ENCODE data around the gene GALNT10. TPM values are rescaled to one million over a fixed set of nuclear protein-coding genes. Genes with fewer than 3 reads are reported as not detected.

GALNT10 gene
- total RNA-seq, 1 experiment from 2014 or later, result 22.9 TPM

DNA sequence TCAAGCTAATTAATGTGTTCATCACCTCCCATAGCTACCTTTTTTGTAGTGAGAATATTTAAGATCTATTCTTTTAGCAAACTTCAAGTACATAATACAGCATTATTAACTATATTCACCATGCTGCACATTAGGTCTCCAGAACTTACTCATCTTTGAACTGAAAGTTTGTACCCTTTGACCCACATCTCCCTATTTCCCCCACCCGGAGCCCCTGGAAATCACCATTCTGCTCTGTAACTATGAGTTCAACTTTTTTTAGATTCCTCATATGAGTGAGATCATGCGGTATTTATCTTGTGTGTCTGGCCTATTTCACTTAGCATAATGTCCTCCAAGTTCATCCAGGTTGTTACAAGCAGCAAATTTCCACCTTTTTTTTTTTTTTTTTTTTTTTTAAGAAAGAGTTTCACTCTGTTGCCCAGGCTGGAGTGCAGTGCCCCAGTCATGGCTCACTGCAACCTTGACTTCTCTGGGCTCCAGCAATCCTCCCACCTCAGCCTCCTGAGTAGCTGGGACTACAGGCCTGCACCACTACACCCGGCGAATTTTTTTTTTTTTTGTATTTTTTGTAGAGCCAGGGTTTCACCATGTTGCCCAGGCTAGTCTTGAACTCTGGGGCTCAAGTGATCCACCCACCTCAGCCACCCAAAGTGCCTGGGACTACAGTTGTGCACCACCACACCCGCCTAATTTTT lies 154.9 kb downstream of the GALNT10 start:
- ATAC-seq, result no peak
- Mint-ChIP-seq H3K4me3 (no peak overlapping the region), H3K27me3 (ENCODE audit: low read depth) (no peaks in the 10 kb centered on the region), H3K27ac (no peak overlapping the region), H3K9me3 (no peaks in the 10 kb centered on the region), H3K4me1 (no peaks in the 10 kb centered on the region), H3K36me3 (no peaks in the 10 kb centered on the region)
- no peak for DNase-seq (ENCODE audit: low spot score)
- POLR2A ChIA-PET, result interaction anchor here (0.6 kb wide), 1 partner anchor 20 kb away, joined by 3 read pairs; no protein-coding TSS in a partner anchor
- CTCF ChIA-PET, result no interaction called here
- TF ChIP-seq, protein P1, sequence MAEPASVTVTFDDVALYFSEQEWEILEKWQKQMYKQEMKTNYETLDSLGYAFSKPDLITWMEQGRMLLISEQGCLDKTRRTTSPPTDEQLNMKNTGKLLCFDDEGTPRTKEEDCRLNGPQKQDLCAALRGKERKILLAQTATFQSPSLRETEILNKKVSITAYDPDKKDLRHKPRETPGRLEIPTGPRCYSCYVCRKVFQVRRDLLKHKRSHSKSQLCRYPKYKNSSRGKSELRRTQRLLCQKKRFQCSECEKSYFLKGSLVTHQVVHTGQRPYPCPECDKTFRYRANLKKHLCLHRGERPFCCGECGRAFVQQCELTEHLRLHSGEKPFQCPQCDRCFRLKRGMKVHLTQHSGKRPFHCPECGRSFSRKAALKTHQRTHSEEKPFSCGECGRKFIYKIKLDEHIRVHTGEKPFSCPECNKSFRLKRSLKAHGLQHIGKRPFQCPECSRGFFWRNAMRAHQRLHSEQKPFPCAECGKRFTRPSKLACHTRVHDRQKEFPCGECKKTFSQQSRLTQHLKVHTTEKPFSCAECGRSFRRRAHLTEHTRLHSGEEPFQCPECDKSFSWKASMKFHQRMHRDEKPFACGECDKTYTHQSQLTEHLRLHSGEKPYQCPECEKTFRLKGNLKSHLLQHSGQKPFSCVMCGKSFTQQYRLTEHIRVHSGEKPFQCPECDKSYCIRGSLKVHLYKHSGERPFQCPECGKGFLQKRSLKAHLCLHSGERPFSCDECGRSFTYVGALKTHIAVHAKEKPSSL (CRISPR knock-in tag; conservative IDR thresholded peaks at IDR 0.05), result no peak
- TF ChIP-seq, protein P2, sequence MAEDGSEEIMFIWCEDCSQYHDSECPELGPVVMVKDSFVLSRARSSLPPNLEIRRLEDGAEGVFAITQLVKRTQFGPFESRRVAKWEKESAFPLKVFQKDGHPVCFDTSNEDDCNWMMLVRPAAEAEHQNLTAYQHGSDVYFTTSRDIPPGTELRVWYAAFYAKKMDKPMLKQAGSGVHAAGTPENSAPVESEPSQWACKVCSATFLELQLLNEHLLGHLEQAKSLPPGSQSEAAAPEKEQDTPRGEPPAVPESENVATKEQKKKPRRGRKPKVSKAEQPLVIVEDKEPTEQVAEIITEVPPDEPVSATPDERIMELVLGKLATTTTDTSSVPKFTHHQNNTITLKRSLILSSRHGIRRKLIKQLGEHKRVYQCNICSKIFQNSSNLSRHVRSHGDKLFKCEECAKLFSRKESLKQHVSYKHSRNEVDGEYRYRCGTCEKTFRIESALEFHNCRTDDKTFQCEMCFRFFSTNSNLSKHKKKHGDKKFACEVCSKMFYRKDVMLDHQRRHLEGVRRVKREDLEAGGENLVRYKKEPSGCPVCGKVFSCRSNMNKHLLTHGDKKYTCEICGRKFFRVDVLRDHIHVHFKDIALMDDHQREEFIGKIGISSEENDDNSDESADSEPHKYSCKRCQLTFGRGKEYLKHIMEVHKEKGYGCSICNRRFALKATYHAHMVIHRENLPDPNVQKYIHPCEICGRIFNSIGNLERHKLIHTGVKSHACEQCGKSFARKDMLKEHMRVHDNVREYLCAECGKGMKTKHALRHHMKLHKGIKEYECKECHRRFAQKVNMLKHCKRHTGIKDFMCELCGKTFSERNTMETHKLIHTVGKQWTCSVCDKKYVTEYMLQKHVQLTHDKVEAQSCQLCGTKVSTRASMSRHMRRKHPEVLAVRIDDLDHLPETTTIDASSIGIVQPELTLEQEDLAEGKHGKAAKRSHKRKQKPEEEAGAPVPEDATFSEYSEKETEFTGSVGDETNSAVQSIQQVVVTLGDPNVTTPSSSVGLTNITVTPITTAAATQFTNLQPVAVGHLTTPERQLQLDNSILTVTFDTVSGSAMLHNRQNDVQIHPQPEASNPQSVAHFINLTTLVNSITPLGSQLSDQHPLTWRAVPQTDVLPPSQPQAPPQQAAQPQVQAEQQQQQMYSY (CRISPR knock-in tag; IDR thresholded peaks at IDR 0.05), result no peak
- TF ChIP-seq GABPB1 (CRISPR knock-in tag; IDR thresholded peaks at IDR 0.05), result no peak
- TF ChIP-seq NFE2L1 (CRISPR knock-in tag; IDR thresholded peaks at IDR 0.05), result no peak
- no peak for TF ChIP-seq ESRRA (CRISPR knock-in tag; IDR thresholded peaks at IDR 0.05; ENCODE audit: borderline replicate concordance)
- TF ChIP-seq, protein P3, sequence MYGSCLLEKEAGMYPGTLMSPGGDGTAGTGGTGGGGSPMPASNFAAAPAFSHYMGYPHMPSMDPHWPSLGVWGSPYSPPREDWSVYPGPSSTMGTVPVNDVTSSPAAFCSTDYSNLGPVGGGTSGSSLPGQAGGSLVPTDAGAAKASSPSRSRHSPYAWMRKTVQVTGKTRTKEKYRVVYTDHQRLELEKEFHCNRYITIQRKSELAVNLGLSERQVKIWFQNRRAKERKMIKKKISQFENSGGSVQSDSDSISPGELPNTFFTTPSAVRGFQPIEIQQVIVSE (CRISPR knock-in tag; IDR thresholded peaks at IDR 0.05; ENCODE audit: borderline replicate concordance), result no peak
- no peak for TF ChIP-seq NFYB (CRISPR knock-in tag; conservative IDR thresholded peaks at IDR 0.05; ENCODE audit: low read depth)
- no peak for TF ChIP-seq ATF1 (CRISPR knock-in tag; IDR thresholded peaks at IDR 0.05)
- TF ChIP-seq FOXJ3 (CRISPR knock-in tag; IDR thresholded peaks at IDR 0.05; ENCODE audit: borderline replicate concordance), result no peak
- no peak for TF ChIP-seq RELA (CRISPR knock-in tag; IDR thresholded peaks at IDR 0.05; ENCODE audit: borderline replicate concordance)
- no peak for TF ChIP-seq NR1H2 (CRISPR knock-in tag; IDR thresholded peaks at IDR 0.05)
- TF ChIP-seq ZNF416 (CRISPR knock-in tag; IDR thresholded peaks at IDR 0.05), result no peak
- TF ChIP-seq, protein P4, sequence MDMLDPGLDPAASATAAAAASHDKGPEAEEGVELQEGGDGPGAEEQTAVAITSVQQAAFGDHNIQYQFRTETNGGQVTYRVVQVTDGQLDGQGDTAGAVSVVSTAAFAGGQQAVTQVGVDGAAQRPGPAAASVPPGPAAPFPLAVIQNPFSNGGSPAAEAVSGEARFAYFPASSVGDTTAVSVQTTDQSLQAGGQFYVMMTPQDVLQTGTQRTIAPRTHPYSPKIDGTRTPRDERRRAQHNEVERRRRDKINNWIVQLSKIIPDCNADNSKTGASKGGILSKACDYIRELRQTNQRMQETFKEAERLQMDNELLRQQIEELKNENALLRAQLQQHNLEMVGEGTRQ (CRISPR knock-in tag; IDR thresholded peaks at IDR 0.05), result no peak
- TF ChIP-seq, protein P5, sequence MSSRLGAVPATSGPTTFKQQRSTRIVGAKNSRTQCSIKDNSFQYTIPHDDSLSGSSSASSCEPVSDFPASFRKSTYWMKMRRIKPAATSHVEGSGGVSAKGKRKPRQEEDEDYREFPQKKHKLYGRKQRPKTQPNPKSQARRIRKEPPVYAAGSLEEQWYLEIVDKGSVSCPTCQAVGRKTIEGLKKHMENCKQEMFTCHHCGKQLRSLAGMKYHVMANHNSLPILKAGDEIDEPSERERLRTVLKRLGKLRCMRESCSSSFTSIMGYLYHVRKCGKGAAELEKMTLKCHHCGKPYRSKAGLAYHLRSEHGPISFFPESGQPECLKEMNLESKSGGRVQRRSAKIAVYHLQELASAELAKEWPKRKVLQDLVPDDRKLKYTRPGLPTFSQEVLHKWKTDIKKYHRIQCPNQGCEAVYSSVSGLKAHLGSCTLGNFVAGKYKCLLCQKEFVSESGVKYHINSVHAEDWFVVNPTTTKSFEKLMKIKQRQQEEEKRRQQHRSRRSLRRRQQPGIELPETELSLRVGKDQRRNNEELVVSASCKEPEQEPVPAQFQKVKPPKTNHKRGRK (CRISPR knock-in tag; IDR thresholded peaks at IDR 0.05; ENCODE audit: borderline replicate concordance), result no peak
- TF ChIP-seq SMAD3 (CRISPR knock-in tag; IDR thresholded peaks at IDR 0.05; ENCODE audit: borderline replicate concordance), result no peak
- TF ChIP-seq, protein P6, sequence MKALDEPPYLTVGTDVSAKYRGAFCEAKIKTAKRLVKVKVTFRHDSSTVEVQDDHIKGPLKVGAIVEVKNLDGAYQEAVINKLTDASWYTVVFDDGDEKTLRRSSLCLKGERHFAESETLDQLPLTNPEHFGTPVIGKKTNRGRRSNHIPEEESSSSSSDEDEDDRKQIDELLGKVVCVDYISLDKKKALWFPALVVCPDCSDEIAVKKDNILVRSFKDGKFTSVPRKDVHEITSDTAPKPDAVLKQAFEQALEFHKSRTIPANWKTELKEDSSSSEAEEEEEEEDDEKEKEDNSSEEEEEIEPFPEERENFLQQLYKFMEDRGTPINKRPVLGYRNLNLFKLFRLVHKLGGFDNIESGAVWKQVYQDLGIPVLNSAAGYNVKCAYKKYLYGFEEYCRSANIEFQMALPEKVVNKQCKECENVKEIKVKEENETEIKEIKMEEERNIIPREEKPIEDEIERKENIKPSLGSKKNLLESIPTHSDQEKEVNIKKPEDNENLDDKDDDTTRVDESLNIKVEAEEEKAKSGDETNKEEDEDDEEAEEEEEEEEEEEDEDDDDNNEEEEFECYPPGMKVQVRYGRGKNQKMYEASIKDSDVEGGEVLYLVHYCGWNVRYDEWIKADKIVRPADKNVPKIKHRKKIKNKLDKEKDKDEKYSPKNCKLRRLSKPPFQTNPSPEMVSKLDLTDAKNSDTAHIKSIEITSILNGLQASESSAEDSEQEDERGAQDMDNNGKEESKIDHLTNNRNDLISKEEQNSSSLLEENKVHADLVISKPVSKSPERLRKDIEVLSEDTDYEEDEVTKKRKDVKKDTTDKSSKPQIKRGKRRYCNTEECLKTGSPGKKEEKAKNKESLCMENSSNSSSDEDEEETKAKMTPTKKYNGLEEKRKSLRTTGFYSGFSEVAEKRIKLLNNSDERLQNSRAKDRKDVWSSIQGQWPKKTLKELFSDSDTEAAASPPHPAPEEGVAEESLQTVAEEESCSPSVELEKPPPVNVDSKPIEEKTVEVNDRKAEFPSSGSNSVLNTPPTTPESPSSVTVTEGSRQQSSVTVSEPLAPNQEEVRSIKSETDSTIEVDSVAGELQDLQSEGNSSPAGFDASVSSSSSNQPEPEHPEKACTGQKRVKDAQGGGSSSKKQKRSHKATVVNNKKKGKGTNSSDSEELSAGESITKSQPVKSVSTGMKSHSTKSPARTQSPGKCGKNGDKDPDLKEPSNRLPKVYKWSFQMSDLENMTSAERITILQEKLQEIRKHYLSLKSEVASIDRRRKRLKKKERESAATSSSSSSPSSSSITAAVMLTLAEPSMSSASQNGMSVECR (CRISPR knock-in tag; IDR thresholded peaks at IDR 0.05; ENCODE audit: borderline replicate concordance), result no peak
- TF ChIP-seq GTF2I (CRISPR knock-in tag; conservative IDR thresholded peaks at IDR 0.05), result no peak
- TF ChIP-seq, protein P7, sequence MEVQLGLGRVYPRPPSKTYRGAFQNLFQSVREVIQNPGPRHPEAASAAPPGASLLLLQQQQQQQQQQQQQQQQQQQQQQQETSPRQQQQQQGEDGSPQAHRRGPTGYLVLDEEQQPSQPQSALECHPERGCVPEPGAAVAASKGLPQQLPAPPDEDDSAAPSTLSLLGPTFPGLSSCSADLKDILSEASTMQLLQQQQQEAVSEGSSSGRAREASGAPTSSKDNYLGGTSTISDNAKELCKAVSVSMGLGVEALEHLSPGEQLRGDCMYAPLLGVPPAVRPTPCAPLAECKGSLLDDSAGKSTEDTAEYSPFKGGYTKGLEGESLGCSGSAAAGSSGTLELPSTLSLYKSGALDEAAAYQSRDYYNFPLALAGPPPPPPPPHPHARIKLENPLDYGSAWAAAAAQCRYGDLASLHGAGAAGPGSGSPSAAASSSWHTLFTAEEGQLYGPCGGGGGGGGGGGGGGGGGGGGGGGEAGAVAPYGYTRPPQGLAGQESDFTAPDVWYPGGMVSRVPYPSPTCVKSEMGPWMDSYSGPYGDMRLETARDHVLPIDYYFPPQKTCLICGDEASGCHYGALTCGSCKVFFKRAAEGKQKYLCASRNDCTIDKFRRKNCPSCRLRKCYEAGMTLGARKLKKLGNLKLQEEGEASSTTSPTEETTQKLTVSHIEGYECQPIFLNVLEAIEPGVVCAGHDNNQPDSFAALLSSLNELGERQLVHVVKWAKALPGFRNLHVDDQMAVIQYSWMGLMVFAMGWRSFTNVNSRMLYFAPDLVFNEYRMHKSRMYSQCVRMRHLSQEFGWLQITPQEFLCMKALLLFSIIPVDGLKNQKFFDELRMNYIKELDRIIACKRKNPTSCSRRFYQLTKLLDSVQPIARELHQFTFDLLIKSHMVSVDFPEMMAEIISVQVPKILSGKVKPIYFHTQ (CRISPR knock-in tag; IDR thresholded peaks at IDR 0.05), result no peak

Measured in WTC11 (cell line).